Right lobe of liver (tissue), 4 donors: Measurements from ENCODE around the gene FBXO31.

Source experiments
- POLR2A ChIP-seq: fragments of 450-650 bp; IDR thresholded peaks from one replicate; pipeline ENCODE4 v1.6.1; 2017; ENCODE audit warnings: antibody characterized with exemption, mild to moderate bottlenecking
- TF ChIP-seq, protein P1 (sequence below), 4 donors: fragments of 200-600 bp in 3 of 4; fragments of 450-650 bp in 1 of 4; IDR thresholded peaks; one replicate each; pipeline versions ENCODE4 v1.5.1 to v1.8.0; 2016 to 2022; ENCODE audit warnings: antibody characterized with exemption in 4 of 4, mild to moderate bottlenecking in 2 of 4
- donor health status: DM: no; HTN: no; CAD: no.
- donor health status: DM: no; HTN: no; CAD: no.
- donor health status: DM: no; HTN: yes; CAD: no.

DNA sequence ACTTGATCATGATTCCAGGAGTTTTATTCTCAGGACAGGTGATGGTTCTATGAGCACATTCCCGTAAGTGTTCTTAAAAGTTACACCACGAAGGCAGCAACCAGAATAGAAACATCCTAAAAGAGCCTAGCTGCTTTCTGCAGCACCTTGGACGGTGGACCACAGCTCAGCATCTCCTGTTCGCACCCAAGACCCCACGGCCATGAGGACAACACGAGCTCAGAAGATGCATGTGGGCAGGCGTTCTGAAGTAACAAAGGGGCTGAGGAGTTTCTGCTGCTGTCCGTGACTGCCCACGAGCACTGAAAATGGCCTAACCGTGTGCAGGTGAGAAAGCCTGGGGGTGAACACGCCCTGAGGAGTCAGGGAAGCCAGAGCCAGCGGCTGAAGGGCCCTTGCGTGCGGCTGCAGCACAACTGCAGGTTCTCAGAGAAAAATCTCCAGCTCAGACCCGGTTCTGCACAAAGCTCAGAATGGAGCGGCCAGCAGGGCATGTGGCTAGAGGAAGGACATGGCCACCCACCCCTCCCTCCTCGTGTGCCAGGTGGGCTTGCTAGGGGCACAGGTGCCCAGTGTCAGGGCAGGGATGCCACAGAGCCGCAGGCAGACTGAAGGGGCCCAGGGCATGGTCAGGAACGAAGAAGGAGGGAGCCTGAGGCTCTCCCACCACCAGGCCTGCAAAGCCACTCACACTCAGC, 55.6 kb downstream of the FBXO31 start:
- TF ChIP-seq, protein P1, sequence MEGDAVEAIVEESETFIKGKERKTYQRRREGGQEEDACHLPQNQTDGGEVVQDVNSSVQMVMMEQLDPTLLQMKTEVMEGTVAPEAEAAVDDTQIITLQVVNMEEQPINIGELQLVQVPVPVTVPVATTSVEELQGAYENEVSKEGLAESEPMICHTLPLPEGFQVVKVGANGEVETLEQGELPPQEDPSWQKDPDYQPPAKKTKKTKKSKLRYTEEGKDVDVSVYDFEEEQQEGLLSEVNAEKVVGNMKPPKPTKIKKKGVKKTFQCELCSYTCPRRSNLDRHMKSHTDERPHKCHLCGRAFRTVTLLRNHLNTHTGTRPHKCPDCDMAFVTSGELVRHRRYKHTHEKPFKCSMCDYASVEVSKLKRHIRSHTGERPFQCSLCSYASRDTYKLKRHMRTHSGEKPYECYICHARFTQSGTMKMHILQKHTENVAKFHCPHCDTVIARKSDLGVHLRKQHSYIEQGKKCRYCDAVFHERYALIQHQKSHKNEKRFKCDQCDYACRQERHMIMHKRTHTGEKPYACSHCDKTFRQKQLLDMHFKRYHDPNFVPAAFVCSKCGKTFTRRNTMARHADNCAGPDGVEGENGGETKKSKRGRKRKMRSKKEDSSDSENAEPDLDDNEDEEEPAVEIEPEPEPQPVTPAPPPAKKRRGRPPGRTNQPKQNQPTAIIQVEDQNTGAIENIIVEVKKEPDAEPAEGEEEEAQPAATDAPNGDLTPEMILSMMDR (IDR thresholded peaks at IDR 0.05): no peak
- no peak for TF ChIP-seq POLR2A
